Measurements from ENCODE around the gene RER1. TPM values are rescaled to one million over a fixed set of nuclear protein-coding genes. Genes with fewer than 3 reads are reported as not detected.

RER1 gene
- total and polyA plus RNA-seq, 12 donors, result 55.5 to 107 (median 77.3) TPM

GRCh38 chr1:2407991-2408275, 16.3 kb downstream of the RER1 start:
- Histone ChIP-seq H3K9me3 (no peaks in the 10 kb centered on the region), H3K4me3 (peak overlapping the region in 2 of 10 donors; percentile 24 to 28), H3K4me1 (peaks cover 0 to 19% (median 10%) of the 10 kb centered on the region in 9 donors), H3K27me3 (no peaks in the 10 kb centered on the region), H3K27ac (peak overlapping the region in 1 of 10 donors; percentile 48), H3K36me3 (peaks cover 0 to 71% (median 38%) of the 10 kb centered on the region in 9 donors)
- WGBS, 2 donors, result 90 to 92% methylated on average over 8 of the region's 8 CpGs
- ATAC-seq, result no peak
- no peak for TF ChIP-seq CTCF (IDR thresholded peaks at IDR 0.05)
- peak in 1 of 2 donors; percentile 6 for DNase-seq
- intact Hi-C loops (cut with DNase I), result no loop called here

- Histone ChIP-seq H3K27ac (peak overlapping the region in 4 of 10 donors; percentile 27 to 53 (median 38)), H3K4me3 (peak overlapping the region in 3 of 10 donors; percentile 22 to 28 (median 24)), H3K4me1 (peaks cover 0 to 24% (median 15%) of the 10 kb centered on the region in 9 donors), H3K36me3 (peaks cover 0 to 66% (median 32%) of the 10 kb centered on the region in 9 donors), H3K27me3 (no peaks in the 10 kb centered on the region), H3K9me3 (no peaks in the 10 kb centered on the region)
- WGBS, 2 donors, result 86 to 93% methylated on average over 24 of the region's 24 CpGs
- DNase-seq (no peak), ATAC-seq (no peak)
- intact Hi-C loops (cut with DNase I), result no loop called here
- no peak for TF ChIP-seq CTCF (IDR thresholded peaks at IDR 0.05)
These were observed 16.8 kb downstream of the RER1 start for GRCh38 chr1:2408456-2408855.

GRCh38 chr1:2408859-2409276, 17.2 kb downstream of the RER1 start:
- WGBS, 2 donors, result 54 to 67% methylated on average over 13 of the region's 13 CpGs
- Histone ChIP-seq H3K36me3 (peaks cover 0 to 61% (median 28%) of the 10 kb centered on the region in 9 donors), H3K27ac (peak overlapping the region in 4 of 10 donors; percentile 27 to 53 (median 38)), H3K4me3 (peak overlapping the region in 3 of 10 donors; percentile 22 to 28 (median 24)), H3K4me1 (peaks cover 0 to 28% (median 19%) of the 10 kb centered on the region in 9 donors), H3K27me3 (no peaks in the 10 kb centered on the region), H3K9me3 (no peaks in the 10 kb centered on the region)
- no peak for TF ChIP-seq CTCF (IDR thresholded peaks at IDR 0.05)
- intact Hi-C loops (cut with DNase I), result no loop called here
- DNase-seq (no peak), ATAC-seq (peak in 2 of 8 donors; percentile 13 to 20)

GRCh38 chr1:2409745-2410144, 18.1 kb downstream of the RER1 start:
- no peak overlapping the region for H3K27ac ChIP-seq
- DNase-seq (peak in 1 of 2 donors; percentile 4), ATAC-seq (no peak)
- peaks cover 0 to 2% (median 0%) of the 10 kb centered on the region in 7 donors for H3K27me3 ChIP-seq
- peaks cover 3 to 37% (median 25%) of the 10 kb centered on the region in 9 donors for H3K4me1 ChIP-seq
- H3K9me3 ChIP-seq, result no peaks in the 10 kb centered on the region
- intact Hi-C loops (cut with DNase I), result loop anchor here in 8 of 10 donors (5.0 to 10.0 kb wide), 6 partner anchors 118 to 1015 kb away; partner anchors contain the start of gene PANK4 (in 1 of the 8)
- H3K36me3 ChIP-seq, result peaks cover 0 to 53% (median 20%) of the 10 kb centered on the region in 9 donors
- H3K4me3 ChIP-seq, result no peak overlapping the region
- 89% methylated on average over 12 of the region's 12 CpGs for WGBS, 2 donors
- no peak for TF ChIP-seq CTCF (IDR thresholded peaks at IDR 0.05)

Data from heart right ventricle (tissue), 16 donors.